A673 (cell line): ENCODE data around the gene ANK2. TPM values are rescaled to one million over a fixed set of nuclear protein-coding genes. Genes with fewer than 3 reads are reported as not detected.

ENCODE experiments used
- BruUV-seq: library from RNA; stranded (reverse); fragments of 400-500 nt; replicated peaks from 2 replicates; lab custom pipeline; 2021; lab: Mats Ljungman, UMichigan
- CTCF ChIA-PET: fragments of 300-600 bp; sonication (Branson Sonifier 250); formaldehyde crosslinking; loops from one replicate; lab custom pipeline; 2022; ENCODE audit warnings: antibody characterized with exemption; lab: Charles Lee
- POLR2A ChIA-PET: fragments of 300-600 bp; sonication (Branson Sonifier 250); formaldehyde crosslinking; loops from one replicate; lab custom pipeline; 2022; ENCODE audit warnings: antibody characterized with exemption; ENCODE audit not compliant: low non-redundant PET; lab: Charles Lee
- DNase-seq: peaks from one replicate; pipeline ENCODE4 v3.0.0-alpha.2; 2015; ENCODE audit warnings: low spot score
- H3K27ac ChIP-seq: fragments of 200-600 bp; sonication (generic); 2 replicates; pipeline ENCODE4 v1.5.1; 2016; ENCODE audit warnings: mixed run types, low read depth, mild to moderate bottlenecking, mixed read lengths, antibody characterized with exemption, low read length; ENCODE audit not compliant: poor library complexity, severe bottlenecking
- H3K27me3 ChIP-seq: fragments of 200-600 bp; sonication (generic); replicated peaks from 2 replicates; pipeline ENCODE4 v1.6.1; 2017; ENCODE audit warnings: mixed run types, low read depth, mild to moderate bottlenecking, mixed read lengths, antibody characterized with exemption, low read length; ENCODE audit not compliant: insufficient read depth, poor library complexity
- H3K36me3 ChIP-seq: fragments of 200-600 bp; sonication (generic); 2 replicates; pipeline ENCODE4 v1.6.1; 2016; ENCODE audit warnings: mixed run types, mild to moderate bottlenecking, mixed read lengths, antibody characterized with exemption, low read length; ENCODE audit not compliant: insufficient read depth, poor library complexity, severe bottlenecking
- H3K4me1 ChIP-seq: fragments of 200-600 bp; sonication (generic); 2 replicates; pipeline ENCODE4 v1.6.1; 2017; ENCODE audit warnings: mixed run types, mild to moderate bottlenecking, mixed read lengths, antibody characterized with exemption, low read length; ENCODE audit not compliant: insufficient read depth, poor library complexity, severe bottlenecking
- H3K4me3 ChIP-seq: fragments of 200-600 bp; sonication (generic); 2 replicates; pipeline ENCODE4 v1.5.1; 2016; ENCODE audit warnings: low read depth, mixed run types, mild to moderate bottlenecking, mixed read lengths, low read length; ENCODE audit not compliant: poor library complexity, severe bottlenecking
- H3K9me3 ChIP-seq: fragments of 200-600 bp; sonication (generic); 2 replicates; pipeline ENCODE4 v1.6.1; 2016; ENCODE audit warnings: mixed run types, low read depth, mild to moderate bottlenecking, mixed read lengths, antibody characterized with exemption, low read length; ENCODE audit not compliant: poor library complexity, severe bottlenecking
- CTCF ChIP-seq: fragments of 300-800, 200-600 bp; sonication (generic); conservative IDR thresholded peaks from 2 replicates; pipeline ENCODE4 v1.5.1; 2017; ENCODE audit warnings: low read depth, mild to moderate bottlenecking, antibody characterized with exemption, low read length, moderate library complexity, mixed read lengths
- EZH2 ChIP-seq: fragments of 200-600 bp; sonication (generic); IDR thresholded peaks from 2 replicates; pipeline ENCODE4 v1.6.1; 2017; ENCODE audit warnings: borderline replicate concordance, low read depth, mild to moderate bottlenecking, mixed read lengths, antibody characterized with exemption, low read length; ENCODE audit not compliant: poor library complexity, severe bottlenecking
- intact Hi-C: fragments of 100-400 bp; cut with micrococcal nuclease; formaldehyde crosslinking; loops from one replicate; pipeline ENCODE4 v1.10.0; 2022; ENCODE audit not compliant: unreplicated experiment
- total RNA-seq: library from RNA; stranded (reverse); gene quantifications from 2 replicates; pipeline ENCODE4 v1.2.3, GENCODE V29; 2021

The ANK2 gene
- total RNA-seq, 1 experiment from 2014 or later: 12.7 TPM

GRCh38 chr4:113142351-113142750 lies 92.9 kb downstream of the ANK2 start:
- CTCF ChIA-PET: no interaction called here
- DNase-seq: no peak
- no peaks in the 10 kb centered on the region for H3K4me1 ChIP-seq
- BruUV-seq: no TSS peak
- no peak overlapping the region for H3K4me3 ChIP-seq
- no peaks in the 10 kb centered on the region for H3K27me3 ChIP-seq
- H3K27ac ChIP-seq: no peak overlapping the region
- H3K36me3 ChIP-seq: no peaks in the 10 kb centered on the region
- intact Hi-C loops: no loop called here
- POLR2A ChIA-PET: no interaction called here
- TF ChIP-seq EZH2: no peak
- no peak for TF ChIP-seq CTCF
- no peaks in the 10 kb centered on the region for H3K9me3 ChIP-seq

DNA sequence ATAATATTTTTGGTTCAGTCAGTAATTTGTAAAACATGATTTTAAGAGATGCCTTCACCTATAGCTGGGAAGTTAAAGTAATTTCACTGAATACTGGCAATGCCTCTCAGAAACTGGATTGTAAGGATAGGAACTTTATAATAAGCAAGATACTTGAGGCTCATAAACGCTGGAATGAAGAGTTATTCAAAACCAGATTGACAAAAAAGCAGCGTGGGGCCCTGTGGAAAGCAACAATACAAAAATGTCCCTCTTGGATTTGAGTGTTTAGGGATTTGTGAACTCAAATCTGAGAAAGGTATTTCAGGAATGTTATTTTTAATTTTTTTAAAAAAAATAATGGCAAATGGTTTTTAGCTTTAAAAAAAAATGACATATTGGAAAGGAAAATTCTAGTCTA lies 94.6 kb downstream of the ANK2 start:
- H3K27ac ChIP-seq: no peak overlapping the region
- ChIA-PET POLR2A (no interaction called here), CTCF (no interaction called here)
- intact Hi-C loops: no loop called here
- H3K4me3 ChIP-seq: no peak overlapping the region
- DNase-seq: no peak
- TF ChIP-seq CTCF (no peak), EZH2 (no peak)
- H3K9me3 ChIP-seq: no peaks in the 10 kb centered on the region
- no peaks in the 10 kb centered on the region for H3K36me3 ChIP-seq
- no peaks in the 10 kb centered on the region for H3K4me1 ChIP-seq
- BruUV-seq: no TSS peak
- H3K27me3 ChIP-seq: no peaks in the 10 kb centered on the region

- DNase-seq: no peak
- no peaks in the 10 kb centered on the region for H3K27me3 ChIP-seq
- H3K27ac ChIP-seq: no peak overlapping the region
- intact Hi-C loops: no loop called here
- POLR2A ChIA-PET: no interaction called here
- no peaks in the 10 kb centered on the region for H3K36me3 ChIP-seq
- H3K9me3 ChIP-seq: no peaks in the 10 kb centered on the region
- CTCF ChIA-PET: no interaction called here
- no peaks in the 10 kb centered on the region for H3K4me1 ChIP-seq
- BruUV-seq: no TSS peak
- no peak overlapping the region for H3K4me3 ChIP-seq
- TF ChIP-seq CTCF: no peak
- TF ChIP-seq EZH2: no peak
Measured at GRCh38 chr4:113145147-113145518, 95.7 kb downstream of the ANK2 start.
